Neural crest cell (in vitro differentiated cells): ENCODE measurements around the gene TUBB1. TPM values are rescaled to one million over a fixed set of nuclear protein-coding genes. Genes with fewer than 3 reads are reported as not detected.

Experiments
- DNase-seq: peaks from one replicate; pipeline ENCODE4 v3.0.0; 2021; ENCODE audit warnings: low read depth, mixed read lengths, low spot score
- H3K27ac Mint-ChIP-seq: one replicate; pipeline ENCODE4 v1.8.0; 2021; ENCODE audit warnings: mild to moderate bottlenecking, mixed read lengths; ENCODE audit not compliant: unreplicated experiment
- H3K27me3 Mint-ChIP-seq: 2 replicates; pipeline ENCODE4 v1.8.0; 2021; ENCODE audit warnings: low read depth, mild to moderate bottlenecking, mixed read lengths
- H3K36me3 Mint-ChIP-seq: 2 replicates; pipeline ENCODE4 v1.8.0; 2021; ENCODE audit warnings: low read depth, mild to moderate bottlenecking, mixed read lengths
- H3K4me1 Mint-ChIP-seq: 2 replicates; pipeline ENCODE4 v1.8.0; 2021; ENCODE audit warnings: mixed read lengths
- H3K4me3 Mint-ChIP-seq: one replicate; pipeline ENCODE4 v1.8.0; 2021; ENCODE audit warnings: mild to moderate bottlenecking, mixed read lengths
- H3K9me3 Mint-ChIP-seq: 2 replicates; pipeline ENCODE4 v1.8.0; 2021; ENCODE audit warnings: mixed read lengths
- CTCF ChIP-seq: fragments of 200-600 bp; sonication (generic); conservative IDR thresholded peaks from 2 replicates; pipeline ENCODE4 v1.5.0; 2021; ENCODE audit warnings: antibody characterized with exemption, mild to moderate bottlenecking
- total RNA-seq: library from RNA; stranded (reverse); gene quantifications from 2 replicates; pipeline ENCODE4 v1.2.1, GENCODE V29; 2021

The TUBB1 gene
- total RNA-seq, 1 donor from 2014 or later: not detected

- peaks cover 5% of the 10 kb centered on the region for H3K4me1 Mint-ChIP-seq
- H3K27me3 Mint-ChIP-seq: peaks cover 10% of the 10 kb centered on the region
- no peaks in the 10 kb centered on the region for H3K36me3 Mint-ChIP-seq
- H3K9me3 Mint-ChIP-seq: no peaks in the 10 kb centered on the region
- no peak for TF ChIP-seq CTCF
- DNase-seq: no peak
- H3K27ac Mint-ChIP-seq: no peak overlapping the region
- no peak overlapping the region for H3K4me3 Mint-ChIP-seq
Observed at GRCh38 chr20:59068534-59068933, 49.3 kb downstream of the TUBB1 start.

DNA sequence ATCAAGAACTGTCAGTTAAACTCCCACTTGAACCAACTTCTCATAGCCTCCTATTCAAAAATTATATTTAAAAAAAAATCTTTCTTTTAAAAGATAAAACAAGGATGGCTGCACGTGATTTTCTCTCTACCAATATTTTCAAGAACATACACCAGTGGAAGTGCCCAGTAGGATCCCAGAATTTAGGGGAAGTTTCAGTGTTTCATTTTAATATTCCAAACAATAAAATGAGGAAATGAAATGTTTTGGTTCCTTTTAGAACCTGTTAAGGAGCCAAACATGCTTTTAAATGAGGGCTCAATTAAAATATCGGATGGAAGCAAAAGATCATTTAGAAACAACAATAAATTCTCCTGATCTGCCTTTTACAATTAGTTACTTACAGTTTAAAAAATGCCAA, 49.8 kb downstream of the TUBB1 start:
- Mint-ChIP-seq H3K36me3 (no peaks in the 10 kb centered on the region), H3K9me3 (no peaks in the 10 kb centered on the region), H3K4me1 (no peaks in the 10 kb centered on the region), H3K27me3 (peaks cover 12% of the 10 kb centered on the region), H3K4me3 (no peak overlapping the region), H3K27ac (no peak overlapping the region)
- TF ChIP-seq CTCF: no peak
- DNase-seq: no peak

GRCh38 chr20:59071216-59071615, 52.0 kb downstream of the TUBB1 start:
- H3K4me1 Mint-ChIP-seq: no peaks in the 10 kb centered on the region
- H3K36me3 Mint-ChIP-seq: no peaks in the 10 kb centered on the region
- H3K27me3 Mint-ChIP-seq: peaks cover 32% of the 10 kb centered on the region
- no peak for DNase-seq
- H3K27ac Mint-ChIP-seq: no peak overlapping the region
- TF ChIP-seq CTCF: no peak
- H3K4me3 Mint-ChIP-seq: no peak overlapping the region
- no peaks in the 10 kb centered on the region for H3K9me3 Mint-ChIP-seq

- Mint-ChIP-seq H3K27ac (no peak overlapping the region), H3K9me3 (no peaks in the 10 kb centered on the region), H3K36me3 (no peaks in the 10 kb centered on the region), H3K4me1 (no peaks in the 10 kb centered on the region), H3K4me3 (no peak overlapping the region), H3K27me3 (peaks cover 47% of the 10 kb centered on the region)
- no peak for TF ChIP-seq CTCF
- DNase-seq: no peak
Observed at GRCh38 chr20:59073582-59073981, 54.4 kb downstream of the TUBB1 start.

DNA sequence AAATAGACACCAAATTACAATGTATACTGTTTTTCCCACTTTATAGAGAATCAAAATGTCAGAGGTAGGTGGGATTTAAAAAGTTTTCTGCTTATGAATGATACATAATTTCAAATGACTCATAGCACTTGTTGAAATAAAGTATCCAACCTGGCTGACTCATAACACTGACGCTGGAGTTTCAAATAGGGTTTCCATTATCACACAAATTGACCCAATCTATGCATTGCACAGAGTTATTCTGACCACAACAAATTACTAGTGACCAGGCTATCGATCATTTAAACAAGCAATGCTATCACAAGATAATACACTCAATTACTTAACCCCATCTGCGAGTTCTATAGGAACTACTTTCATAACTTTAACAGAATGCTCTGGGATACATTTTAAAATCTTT, 55.2 kb downstream of the TUBB1 start:
- no peak for DNase-seq
- Mint-ChIP-seq H3K36me3 (no peaks in the 10 kb centered on the region), H3K27ac (no peak overlapping the region), H3K4me1 (no peaks in the 10 kb centered on the region), H3K9me3 (no peaks in the 10 kb centered on the region), H3K27me3 (peaks cover 47% of the 10 kb centered on the region), H3K4me3 (no peak overlapping the region)
- TF ChIP-seq CTCF: no peak
